GM12878 (cell line): Measurements from ENCODE around the gene PROM1. TPM values are rescaled to one million over a fixed set of nuclear protein-coding genes. Genes with fewer than 3 reads are reported as not detected.
A peak's percentile ranks its signal among the peaks of the same experiment; 100 is the strongest.

Experiments
- BHLHE40 ChIP-seq, 2 experiments: fragments of 450-650 bp in 1 of 2; IDR thresholded peaks; 2 replicates each; pipeline ENCODE4 v1.6.1; 2011 to 2017; ENCODE audit warnings: low read depth in 2 of 2, borderline replicate concordance in 1 of 2, improper control_type of control experiment in 1 of 2, low read length in 1 of 2, mild to moderate bottlenecking in 1 of 2
- KAT2A ChIP-seq: conservative IDR thresholded peaks from 2 replicates; pipeline ENCODE4 v1.6.1; 2011; ENCODE audit warnings: low read depth, low read length; ENCODE audit not compliant: control insufficient read depth
- NR2F1 ChIP-seq: fragments of 450-650 bp; conservative IDR thresholded peaks from 2 replicates; pipeline ENCODE4 v1.6.1; 2017; ENCODE audit warnings: mild to moderate bottlenecking
- POU2F2 ChIP-seq: IDR thresholded peaks from 3 replicates; pipeline ENCODE4 v1.6.1; 2011; ENCODE audit warnings: low read depth, mild to moderate bottlenecking, low read length, borderline replicate concordance
- RAD21 ChIP-seq: IDR thresholded peaks from 2 replicates; pipeline ENCODE4 v1.6.1; 2011; ENCODE audit warnings: mild to moderate bottlenecking, low read depth, low read length, moderate library complexity; ENCODE audit not compliant: insufficient read depth
- REST ChIP-seq: IDR thresholded peaks from 2 replicates; pipeline ENCODE4 v1.6.1; 2012; ENCODE audit warnings: mild to moderate bottlenecking, low read depth, low read length
- SP1 ChIP-seq: IDR thresholded peaks from one replicate; pipeline ENCODE4 v1.6.1; 2011; ENCODE audit warnings: low read depth, low read length
- SREBF1 ChIP-seq: IDR thresholded peaks from 2 replicates; pipeline ENCODE4 v1.6.1; 2012; ENCODE audit warnings: mild to moderate bottlenecking, low read length
- STAT3 ChIP-seq: IDR thresholded peaks from 2 replicates; pipeline ENCODE4 v1.6.1; 2011; ENCODE audit warnings: low read depth, low read length, improper control_type of control experiment
- SUPT20H ChIP-seq: IDR thresholded peaks from 2 replicates; pipeline ENCODE4 v1.6.1; 2011; ENCODE audit warnings: low read depth, mild to moderate bottlenecking, low read length, moderate library complexity, borderline replicate concordance; ENCODE audit not compliant: control insufficient read depth
- TBL1XR1 ChIP-seq: IDR thresholded peaks from 2 replicates; pipeline ENCODE4 v1.6.1; 2012; ENCODE audit warnings: low read depth, low read length, improper control_type of control experiment
- TCF7 ChIP-seq: IDR thresholded peaks from 2 replicates; pipeline ENCODE4 v1.6.1; 2014; ENCODE audit warnings: antibody characterized with exemption, borderline replicate concordance
- polyA plus RNA-seq, 11 experiments: library from polyadenylated mRNA; depleted of rRNA in 4 of 11; unstranded in 6 of 11; stranded (reverse) in 5 of 11; fragments of >200 nt; fragmentation: Nextera tagmentation in 4 of 11; fragmentation: Illumina TruSeq in 1 of 11; extraction: Ambion mirVana in 4 of 11; extraction: Trizol in 1 of 11; gene quantifications; 1 replicate in 1 of 11; 2 replicates in 10 of 11; pipeline versions ENCODE4 v1.2.1 to v1.2.3, GENCODE V29; 2011 to 2016; ENCODE audit warnings: inconsistent platforms in 2 of 11, missing spikeins in 2 of 11, low read depth in 1 of 11
- total RNA-seq, 4 experiments: library from RNA; depleted of rRNA in 3 of 4; stranded (reverse); fragments of >200 nt in 3 of 4; fragmentation: Illumina TruSeq in 1 of 4; extraction: Trizol in 1 of 4; gene quantifications; 2 replicates each; pipeline versions ENCODE4 v1.2.1 to v1.2.3, GENCODE V29; 2013 to 2021
- TF ChIP-seq, protein P1 (sequence below): IDR thresholded peaks from 2 replicates; pipeline ENCODE4 v1.6.1; 2012; ENCODE audit warnings: low read depth, low read length, improper control_type of control experiment
- TF ChIP-seq, protein P2 (sequence below): fragments of 450-650 bp; IDR thresholded peaks from 2 replicates; pipeline ENCODE4 v1.6.1; 2017; ENCODE audit warnings: mild to moderate bottlenecking, low read depth, inconsistent platforms; ENCODE audit not compliant: poor library complexity, severe bottlenecking
- TF ChIP-seq, protein P3 (sequence below): fragments of 450-650 bp; IDR thresholded peaks from 2 replicates; pipeline ENCODE4 v1.6.1; 2016; ENCODE audit warnings: mild to moderate bottlenecking, moderate library complexity, borderline replicate concordance

PROM1 gene
- total and polyA plus RNA-seq, 10 of the 15 experiments (the other 5 are each of a cell fraction or from before 2014, with no cell fraction given) = 0.08 to 0.31 (median 0.18) TPM; not detected in 7

GRCh38 chr4:15956179-15956850, 127.5 kb downstream of the PROM1 start (continued):
- no peak for TF ChIP-seq REST
- no peak for TF ChIP-seq KAT2A
- TF ChIP-seq, protein P1, sequence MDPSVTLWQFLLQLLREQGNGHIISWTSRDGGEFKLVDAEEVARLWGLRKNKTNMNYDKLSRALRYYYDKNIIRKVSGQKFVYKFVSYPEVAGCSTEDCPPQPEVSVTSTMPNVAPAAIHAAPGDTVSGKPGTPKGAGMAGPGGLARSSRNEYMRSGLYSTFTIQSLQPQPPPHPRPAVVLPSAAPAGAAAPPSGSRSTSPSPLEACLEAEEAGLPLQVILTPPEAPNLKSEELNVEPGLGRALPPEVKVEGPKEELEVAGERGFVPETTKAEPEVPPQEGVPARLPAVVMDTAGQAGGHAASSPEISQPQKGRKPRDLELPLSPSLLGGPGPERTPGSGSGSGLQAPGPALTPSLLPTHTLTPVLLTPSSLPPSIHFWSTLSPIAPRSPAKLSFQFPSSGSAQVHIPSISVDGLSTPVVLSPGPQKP = no peak
- no peak for TF ChIP-seq STAT3
- TF ChIP-seq, protein P2, sequence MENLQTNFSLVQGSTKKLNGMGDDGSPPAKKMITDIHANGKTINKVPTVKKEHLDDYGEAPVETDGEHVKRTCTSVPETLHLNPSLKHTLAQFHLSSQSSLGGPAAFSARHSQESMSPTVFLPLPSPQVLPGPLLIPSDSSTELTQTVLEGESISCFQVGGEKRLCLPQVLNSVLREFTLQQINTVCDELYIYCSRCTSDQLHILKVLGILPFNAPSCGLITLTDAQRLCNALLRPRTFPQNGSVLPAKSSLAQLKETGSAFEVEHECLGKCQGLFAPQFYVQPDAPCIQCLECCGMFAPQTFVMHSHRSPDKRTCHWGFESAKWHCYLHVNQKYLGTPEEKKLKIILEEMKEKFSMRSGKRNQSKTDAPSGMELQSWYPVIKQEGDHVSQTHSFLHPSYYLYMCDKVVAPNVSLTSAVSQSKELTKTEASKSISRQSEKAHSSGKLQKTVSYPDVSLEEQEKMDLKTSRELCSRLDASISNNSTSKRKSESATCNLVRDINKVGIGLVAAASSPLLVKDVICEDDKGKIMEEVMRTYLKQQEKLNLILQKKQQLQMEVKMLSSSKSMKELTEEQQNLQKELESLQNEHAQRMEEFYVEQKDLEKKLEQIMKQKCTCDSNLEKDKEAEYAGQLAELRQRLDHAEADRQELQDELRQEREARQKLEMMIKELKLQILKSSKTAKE = no peak
- peak; percentile 95 for TF ChIP-seq RAD21
- TF ChIP-seq SUPT20H = no peak
- TF ChIP-seq POU2F2 = peak; percentile 65; the same call in 1 of the 3 replicates
- no peak for TF ChIP-seq SREBF1
- TF ChIP-seq, protein P3, sequence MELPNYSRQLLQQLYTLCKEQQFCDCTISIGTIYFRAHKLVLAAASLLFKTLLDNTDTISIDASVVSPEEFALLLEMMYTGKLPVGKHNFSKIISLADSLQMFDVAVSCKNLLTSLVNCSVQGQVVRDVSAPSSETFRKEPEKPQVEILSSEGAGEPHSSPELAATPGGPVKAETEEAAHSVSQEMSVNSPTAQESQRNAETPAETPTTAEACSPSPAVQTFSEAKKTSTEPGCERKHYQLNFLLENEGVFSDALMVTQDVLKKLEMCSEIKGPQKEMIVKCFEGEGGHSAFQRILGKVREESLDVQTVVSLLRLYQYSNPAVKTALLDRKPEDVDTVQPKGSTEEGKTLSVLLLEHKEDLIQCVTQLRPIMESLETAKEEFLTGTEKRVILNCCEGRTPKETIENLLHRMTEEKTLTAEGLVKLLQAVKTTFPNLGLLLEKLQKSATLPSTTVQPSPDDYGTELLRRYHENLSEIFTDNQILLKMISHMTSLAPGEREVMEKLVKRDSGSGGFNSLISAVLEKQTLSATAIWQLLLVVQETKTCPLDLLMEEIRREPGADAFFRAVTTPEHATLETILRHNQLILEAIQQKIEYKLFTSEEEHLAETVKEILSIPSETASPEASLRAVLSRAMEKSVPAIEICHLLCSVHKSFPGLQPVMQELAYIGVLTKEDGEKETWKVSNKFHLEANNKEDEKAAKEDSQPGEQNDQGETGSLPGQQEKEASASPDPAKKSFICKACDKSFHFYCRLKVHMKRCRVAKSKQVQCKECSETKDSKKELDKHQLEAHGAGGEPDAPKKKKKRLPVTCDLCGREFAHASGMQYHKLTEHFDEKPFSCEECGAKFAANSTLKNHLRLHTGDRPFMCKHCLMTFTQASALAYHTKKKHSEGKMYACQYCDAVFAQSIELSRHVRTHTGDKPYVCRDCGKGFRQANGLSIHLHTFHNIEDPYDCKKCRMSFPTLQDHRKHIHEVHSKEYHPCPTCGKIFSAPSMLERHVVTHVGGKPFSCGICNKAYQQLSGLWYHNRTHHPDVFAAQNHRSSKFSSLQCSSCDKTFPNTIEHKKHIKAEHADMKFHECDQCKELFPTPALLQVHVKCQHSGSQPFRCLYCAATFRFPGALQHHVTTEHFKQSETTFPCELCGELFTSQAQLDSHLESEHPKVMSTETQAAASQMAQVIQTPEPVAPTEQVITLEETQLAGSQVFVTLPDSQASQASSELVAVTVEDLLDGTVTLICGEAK = no peak
- TF ChIP-seq BHLHE40 (IDR thresholded peaks at IDR 0.05; ENCODE audit: borderline replicate concordance in 1 of 2, low read depth in 2 of 2, low read length in 1 of 2) = no peak
- TF ChIP-seq NR2F1 = peak; percentile 90
- TF ChIP-seq TCF7 = no peak
- TF ChIP-seq TBL1XR1 = no peak
- TF ChIP-seq SP1 = peak; percentile 27
